ENCODE measurements around the gene TPGS2.
"Not testable (repeated sequence)": the region's sequence is repeated elsewhere in the genome, so short reads cannot be mapped to it uniquely, and the experiment has no call there.

TPGS2 gene

GRCh38 chr18:36828630-36829361, at the start of gene TPGS2, which contains the start of gene KIAA1328:
Gene TPGS2 (minus strand): TSS chr18:36829002. CDS start chr18:36828767, 235 bp downstream.
Gene KIAA1328 (plus strand): TSS chr18:36829127. CDS start chr18:36829139, 12 bp downstream.
- DNase-seq (ENCODE audit: low read depth), result no peak

- DNase-seq (ENCODE audit: low read depth), result not testable (repeated sequence)
Measured at GRCh38 chr18:36873826-36874225, 45.0 kb upstream of the TPGS2 start.

- no peak for DNase-seq (ENCODE audit: low read depth)
Measured at GRCh38 chr18:36872329-36872728, 43.5 kb upstream of the TPGS2 start.

- no peak for DNase-seq (ENCODE audit: low read depth)
Measured at GRCh38 chr18:36871801-36872200, 43.0 kb upstream of the TPGS2 start.

GRCh38 chr18:36867056-36867455, 38.3 kb upstream of the TPGS2 start:
- no peak for DNase-seq (ENCODE audit: low read depth)

- DNase-seq (ENCODE audit: low read depth), result no peak
Measured at GRCh38 chr18:36862182-36862581, 33.4 kb upstream of the TPGS2 start.

- DNase-seq (ENCODE audit: low read depth), result no peak
Measured at GRCh38 chr18:36856815-36857214, 28.0 kb upstream of the TPGS2 start.

- no peak for DNase-seq (ENCODE audit: low read depth)
Measured at GRCh38 chr18:36851202-36851590, 22.4 kb upstream of the TPGS2 start.

- peak; percentile 62 for DNase-seq (ENCODE audit: low read depth)
Measured at GRCh38 chr18:36850527-36851201, 21.9 kb upstream of the TPGS2 start.

- no peak for DNase-seq (ENCODE audit: low read depth)
Measured at GRCh38 chr18:36849288-36850006, 20.6 kb upstream of the TPGS2 start.

- no peak for DNase-seq (ENCODE audit: low read depth)
Measured at GRCh38 chr18:36848609-36849008, 19.8 kb upstream of the TPGS2 start.

- no peak for DNase-seq (ENCODE audit: low read depth)
Measured at GRCh38 chr18:36843784-36844183, 15.0 kb upstream of the TPGS2 start.

GRCh38 chr18:36843199-36843598, 14.4 kb upstream of the TPGS2 start:
- DNase-seq (ENCODE audit: low read depth), result no peak

GRCh38 chr18:36839835-36840234, 11.0 kb upstream of the TPGS2 start:
- no peak for DNase-seq (ENCODE audit: low read depth)

GRCh38 chr18:36835927-36836326, 7.1 kb upstream of the TPGS2 start:
- no peak for DNase-seq (ENCODE audit: low read depth)

GRCh38 chr18:36833120-36833519, 4.3 kb upstream of the TPGS2 start:
- no peak for DNase-seq (ENCODE audit: low read depth)

- DNase-seq (ENCODE audit: low read depth), result no peak
Measured at GRCh38 chr18:36831139-36831538, 2.3 kb upstream of the TPGS2 start.

- no peak for DNase-seq (ENCODE audit: low read depth)
Measured at GRCh38 chr18:36830158-36830495, 1.3 kb upstream of the TPGS2 start.

GRCh38 chr18:36829362-36830157, 758 bp upstream of the TPGS2 start:
- DNase-seq (ENCODE audit: low read depth), result no peak

GRCh38 chr18:36828157-36828629, 609 bp downstream of the TPGS2 start:
- no peak for DNase-seq (ENCODE audit: low read depth)

GRCh38 chr18:36826556-36826955, 2.2 kb downstream of the TPGS2 start:
- DNase-seq (ENCODE audit: low read depth), result no peak

- DNase-seq (ENCODE audit: low read depth), result no peak
Measured at GRCh38 chr18:36825526-36825925, 3.3 kb downstream of the TPGS2 start.
